ENCODE measurements around the gene JMJD1C. TPM values are rescaled to one million over a fixed set of nuclear protein-coding genes. Genes with fewer than 3 reads are reported as not detected.
"Not testable (repeated sequence)": the region's sequence is repeated elsewhere in the genome, so short reads cannot be mapped to it uniquely, and the experiment has no call there.

JMJD1C gene
- total RNA-seq, 1 donor from 2014 or later, result 123 TPM

GRCh38 chr10:63410633-63411032, 55.1 kb downstream of the JMJD1C start:
- no peak for DNase-seq (ENCODE audit: extremely low read depth, low read depth, low spot score)

DNA sequence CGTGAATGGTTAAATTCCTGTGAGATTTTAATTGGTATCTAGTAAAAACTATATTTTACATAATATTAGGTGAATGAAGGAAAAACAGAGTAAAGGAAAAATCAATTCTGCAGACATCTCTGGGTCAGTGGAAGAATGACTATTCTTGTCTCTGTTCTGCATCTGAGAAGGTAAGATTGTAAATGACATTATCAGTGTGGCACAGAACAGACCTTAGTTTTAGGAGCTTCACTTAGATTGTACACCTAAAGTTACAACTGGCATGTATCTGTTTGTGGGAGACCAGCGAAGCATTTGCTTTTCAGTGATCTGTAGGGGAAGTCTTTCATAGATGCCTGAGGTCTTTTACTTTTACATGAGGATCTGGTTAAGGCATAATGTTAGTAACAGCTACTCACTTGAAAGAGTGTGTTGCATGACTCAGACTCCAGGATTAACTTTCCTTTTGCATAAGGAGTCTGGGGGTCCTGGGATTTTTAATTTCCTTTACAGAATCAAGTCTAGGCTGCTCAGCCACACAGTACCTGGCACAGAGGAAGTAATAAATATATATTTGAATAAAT, 56.2 kb downstream of the JMJD1C start:
- no peak for DNase-seq (ENCODE audit: extremely low read depth, low read depth, low spot score)

GRCh38 chr10:63407136-63407662, 58.6 kb downstream of the JMJD1C start:
- no peak for DNase-seq (ENCODE audit: extremely low read depth, low read depth, low spot score)

GRCh38 chr10:63396133-63396761, 69.5 kb downstream of the JMJD1C start:
- DNase-seq (ENCODE audit: extremely low read depth, low read depth, low spot score), result no peak

- no peak for DNase-seq (ENCODE audit: extremely low read depth, low read depth, low spot score)
These were observed 72.7 kb downstream of the JMJD1C start for GRCh38 chr10:63393050-63393449.

GRCh38 chr10:63392224-63392623, 73.6 kb downstream of the JMJD1C start:
- no peak for DNase-seq (ENCODE audit: extremely low read depth, low read depth, low spot score)

- DNase-seq (ENCODE audit: extremely low read depth, low read depth, low spot score), result no peak
These were observed 74.0 kb downstream of the JMJD1C start for GRCh38 chr10:63391812-63392211.

- DNase-seq (ENCODE audit: extremely low read depth, low read depth, low spot score), result no peak
These were observed 75.3 kb downstream of the JMJD1C start for GRCh38 chr10:63390521-63390920.

GRCh38 chr10:63388421-63389031, 77.3 kb downstream of the JMJD1C start:
- no peak for DNase-seq (ENCODE audit: extremely low read depth, low read depth, low spot score)

DNA sequence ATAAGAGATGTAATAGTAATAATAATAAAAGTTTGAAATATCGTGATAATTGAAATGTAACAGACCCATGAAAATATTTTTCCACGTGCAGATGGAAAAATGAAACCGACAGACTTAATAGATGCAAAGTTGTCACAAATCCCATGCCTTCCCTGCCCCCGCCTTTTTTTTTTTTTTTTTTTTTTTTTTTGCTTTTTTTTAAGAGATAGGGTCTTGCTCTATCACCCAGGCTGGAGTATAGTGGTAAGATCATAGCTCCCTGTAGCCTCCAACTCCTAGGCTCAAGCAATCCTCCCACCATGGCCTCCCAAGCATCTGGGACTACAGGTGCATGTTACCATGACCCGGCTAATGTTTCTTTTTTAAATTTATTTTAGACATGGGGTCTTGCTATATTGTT, 80.5 kb downstream of the JMJD1C start:
- no peak for DNase-seq (ENCODE audit: extremely low read depth, low read depth, low spot score)

- DNase-seq (ENCODE audit: extremely low read depth, low read depth, low spot score), result no peak
These were observed 81.1 kb downstream of the JMJD1C start for GRCh38 chr10:63384675-63385074.

- no peak for DNase-seq (ENCODE audit: extremely low read depth, low read depth, low spot score)
These were observed 81.8 kb downstream of the JMJD1C start for GRCh38 chr10:63384001-63384400.

DNA sequence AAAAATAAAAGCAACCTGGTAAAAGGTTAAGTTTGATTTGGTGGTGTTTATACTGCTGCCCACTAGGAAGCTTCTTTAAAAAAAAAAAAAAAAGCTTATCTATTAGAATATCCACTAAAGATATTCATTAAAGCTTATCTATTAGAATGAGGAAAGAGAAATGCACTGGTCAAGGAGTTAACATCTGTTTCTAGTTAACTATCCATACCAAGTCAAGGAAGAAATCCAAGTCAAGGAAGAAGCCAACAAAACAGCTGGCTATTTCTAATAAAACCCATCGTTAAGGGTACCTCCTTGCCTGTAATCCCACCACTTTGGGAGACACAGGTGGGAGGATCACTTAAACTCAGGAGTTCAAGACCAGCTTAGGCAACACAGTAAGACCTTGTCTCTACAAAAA, 82.6 kb downstream of the JMJD1C start:
- DNase-seq (ENCODE audit: extremely low read depth, low read depth, low spot score), result no peak

DNA sequence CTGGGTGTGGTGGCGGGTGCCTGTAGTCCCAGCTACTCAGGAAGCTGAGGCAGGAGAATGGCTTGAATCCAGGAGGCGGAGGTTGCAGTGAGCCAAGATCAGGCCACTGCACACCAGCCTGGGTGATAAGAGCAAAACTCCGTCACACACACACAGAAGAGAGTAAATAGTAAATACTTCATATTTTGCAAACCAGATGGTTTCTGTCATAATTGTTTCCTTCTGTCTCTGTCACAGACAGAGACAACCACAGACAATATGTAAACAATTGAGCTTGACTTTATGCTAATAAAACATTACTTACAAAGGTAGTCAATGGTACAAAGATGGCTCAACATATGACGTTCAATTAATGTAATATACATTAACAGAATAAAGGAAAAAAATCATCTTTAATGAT, 83.7 kb downstream of the JMJD1C start:
- no peak for DNase-seq (ENCODE audit: extremely low read depth, low read depth, low spot score)

DNA sequence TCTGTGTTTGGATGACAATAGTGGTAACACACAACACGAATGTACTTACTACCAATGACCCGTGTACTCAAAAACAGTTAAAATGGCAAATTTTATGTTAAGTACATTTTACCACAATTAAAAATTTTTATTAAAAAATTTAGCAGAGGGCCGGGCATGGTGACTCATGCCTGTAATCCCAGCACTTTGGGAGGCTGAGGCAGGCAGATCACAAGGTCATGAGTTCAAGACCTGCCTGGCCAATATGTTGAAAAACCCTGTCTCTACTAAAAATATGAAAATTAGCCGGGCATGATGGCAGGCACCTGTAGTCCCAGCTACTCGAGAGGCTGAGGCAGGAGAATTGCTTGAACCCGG, 88.5 kb downstream of the JMJD1C start:
- DNase-seq (ENCODE audit: extremely low read depth, low read depth, low spot score), result not testable (repeated sequence)

DNA sequence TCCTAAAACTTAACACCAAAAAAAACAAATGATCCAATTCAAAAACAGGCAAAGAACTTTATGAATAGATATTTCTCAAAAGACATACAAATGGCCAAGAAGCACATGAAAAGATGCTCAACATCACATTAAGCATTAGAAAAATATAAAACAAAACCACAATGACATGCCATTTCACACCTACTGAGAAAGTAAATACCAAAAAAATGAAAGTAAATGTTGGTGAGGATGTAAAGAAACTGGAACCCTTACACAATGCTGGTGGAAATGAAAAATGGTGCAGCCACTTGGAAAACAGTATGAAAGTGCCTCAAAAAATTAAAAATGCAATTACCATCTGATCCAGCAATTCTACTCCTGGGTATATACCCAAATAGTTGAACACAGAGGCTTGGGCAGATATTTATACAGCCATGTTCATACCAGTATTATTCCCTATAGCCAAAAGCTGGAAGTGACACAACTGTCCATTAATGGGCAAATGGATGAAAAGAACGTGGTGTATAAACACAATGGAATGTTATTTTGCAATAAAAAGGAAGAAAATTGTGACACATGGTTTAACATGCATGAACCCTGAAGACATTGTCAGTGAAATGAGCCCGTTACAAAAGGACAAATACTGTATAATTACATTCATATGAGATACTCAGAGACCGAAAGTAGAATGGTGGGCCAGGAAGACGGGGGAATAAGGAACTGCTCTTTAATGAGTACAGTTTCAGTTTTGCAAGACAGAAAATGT, 89.0 kb downstream of the JMJD1C start:
- DNase-seq (ENCODE audit: extremely low read depth, low read depth, low spot score), result no peak

GRCh38 chr10:63375859-63376258, 89.9 kb downstream of the JMJD1C start:
- DNase-seq (ENCODE audit: extremely low read depth, low read depth, low spot score), result no peak

DNA sequence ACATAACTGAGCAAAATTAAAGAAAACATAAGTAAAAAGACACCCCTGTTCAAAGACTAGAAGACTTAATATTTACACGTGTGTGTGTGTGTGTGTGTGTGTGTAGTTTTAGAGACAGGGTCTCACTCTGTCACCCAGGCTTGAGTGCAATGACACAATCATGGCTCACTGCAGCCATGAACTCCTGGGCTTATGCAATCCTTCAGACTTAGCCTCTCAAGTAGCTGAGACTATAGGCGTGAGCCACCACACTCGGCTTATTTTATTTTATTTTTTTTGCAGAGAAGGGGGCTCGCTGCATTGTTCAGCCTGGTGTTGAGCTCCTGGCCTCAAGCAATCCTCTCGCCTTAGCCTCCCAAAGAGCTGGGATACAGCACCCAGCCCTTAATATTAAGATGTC, 90.3 kb downstream of the JMJD1C start:
- DNase-seq (ENCODE audit: extremely low read depth, low read depth, low spot score), result no peak

- no peak for DNase-seq (ENCODE audit: extremely low read depth, low read depth, low spot score)
These were observed 90.8 kb downstream of the JMJD1C start for GRCh38 chr10:63374991-63375390.

DNA sequence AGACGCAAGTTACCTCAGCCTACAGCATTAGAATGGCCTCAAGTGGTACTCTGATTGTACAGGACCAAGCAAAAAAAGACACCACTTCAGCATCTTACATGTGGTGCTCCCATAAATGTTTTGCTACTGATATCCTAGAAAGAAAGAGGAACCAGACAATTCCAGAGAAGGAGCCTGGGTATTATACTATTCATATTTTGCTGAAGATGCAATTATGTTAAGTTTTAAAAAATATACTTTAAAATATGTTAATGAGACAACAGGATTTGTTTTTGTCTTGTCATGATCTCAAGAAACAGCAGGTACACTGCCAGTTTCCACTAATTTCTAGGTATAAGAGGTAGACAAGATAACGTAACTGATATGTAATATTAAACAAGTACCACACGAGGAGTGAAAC, 92.6 kb downstream of the JMJD1C start:
- DNase-seq (ENCODE audit: extremely low read depth, low read depth, low spot score), result no peak

DNA sequence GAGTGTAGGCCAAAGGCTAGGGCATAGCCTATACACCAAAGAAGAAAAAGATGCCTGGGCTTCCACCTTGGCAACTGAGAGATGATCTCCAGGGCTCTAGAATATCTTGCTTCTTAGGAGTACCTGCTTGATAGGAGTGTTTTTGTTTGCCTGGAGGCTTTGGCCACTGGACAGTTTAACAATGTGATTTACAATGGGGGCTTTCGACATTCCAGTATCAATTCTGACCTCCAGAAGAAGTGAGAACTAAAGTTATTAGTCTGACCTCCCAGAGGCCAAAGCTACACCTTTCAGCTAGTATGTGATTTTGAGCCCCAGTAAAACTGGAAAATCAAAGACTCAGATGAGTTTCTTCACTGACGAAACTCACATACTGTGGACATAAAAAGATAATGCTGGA, 96.1 kb downstream of the JMJD1C start:
- DNase-seq (ENCODE audit: extremely low read depth, low read depth, low spot score), result no peak

DNA sequence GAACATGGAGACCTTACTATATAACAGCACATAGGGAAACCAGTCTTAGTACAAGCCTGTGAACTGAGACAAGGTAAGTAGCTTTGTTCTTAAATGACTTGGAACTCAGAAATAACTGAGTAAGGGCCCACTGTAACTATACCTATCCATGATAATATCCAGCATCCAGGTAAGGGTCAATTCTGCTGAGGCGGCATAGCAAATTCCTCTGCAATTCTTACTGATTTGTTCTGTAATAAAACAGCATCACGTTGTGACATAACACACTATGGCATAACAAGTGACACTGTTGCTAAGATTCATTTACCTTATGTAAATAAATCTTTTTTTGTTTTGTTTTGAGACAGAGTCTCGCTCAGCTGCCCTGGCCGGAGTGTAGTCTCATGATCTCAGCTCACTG, 97.4 kb downstream of the JMJD1C start:
- DNase-seq (ENCODE audit: extremely low read depth, low read depth, low spot score), result no peak
